ENCODE results near the gene BIRC7.

The BIRC7 gene

GRCh38 chr20:63283397-63284082 lies 47.8 kb downstream of the BIRC7 start:
- H2BK5ac ChIP-seq (ENCODE audit: low read length), result no peak overlapping the region
- H3K27ac ChIP-seq (ENCODE audit: low read depth, low read length), result no peak overlapping the region
- no peak overlapping the region for H3K18ac ChIP-seq (ENCODE audit: low read length)
- no CpG with 5 or more reads among the region's 33 CpGs for WGBS (ENCODE audit: extremely low coverage, insufficient coverage, low lambda C conversion rate)
- no peak overlapping the region for H3K4me2 ChIP-seq (ENCODE audit: low read length)
- H2BK15ac ChIP-seq (replicated peaks; ENCODE audit: low read depth), result no peak overlapping the region
- H3K56ac ChIP-seq (ENCODE audit: low read length), result no peak overlapping the region
- no peak overlapping the region for H2AK5ac ChIP-seq (ENCODE audit: low read length)
- H3K23ac ChIP-seq (ENCODE audit: low read length), result no peak overlapping the region
- no peaks in the 10 kb centered on the region for H3K79me1 ChIP-seq (ENCODE audit: low read length)
- H3K36me3 ChIP-seq (ENCODE audit: control insufficient read depth, insufficient read depth, low read length), result peaks cover 13% of the 10 kb centered on the region
- no peaks in the 10 kb centered on the region for H3K27me3 ChIP-seq (ENCODE audit: insufficient read depth, low read length, poor library complexity)
- no peak overlapping the region for H4K5ac ChIP-seq (ENCODE audit: low read length)
- H3K4me1 ChIP-seq (ENCODE audit: control insufficient read depth, low read depth, low read length), result no peaks in the 10 kb centered on the region
- H4K8ac ChIP-seq (ENCODE audit: low read depth, low read length), result no peak overlapping the region
- DNase-seq, result no peak
- H3K9ac ChIP-seq (ENCODE audit: low read length), result no peak overlapping the region
- no peaks in the 10 kb centered on the region for H3K79me2 ChIP-seq (ENCODE audit: control insufficient read depth, insufficient read depth, low read length)
- no peak overlapping the region for H3K4me3 ChIP-seq (ENCODE audit: low read length)
- H3K4ac ChIP-seq (ENCODE audit: low read depth, low read length), result no peak overlapping the region
- H2BK120ac ChIP-seq (ENCODE audit: low read depth, low read length), result no peak overlapping the region

- Histone ChIP-seq H4K5ac (ENCODE audit: low read length) (no peak overlapping the region), H3K4ac (ENCODE audit: low read depth, low read length) (no peak overlapping the region), H2BK120ac (ENCODE audit: low read depth, low read length) (no peak overlapping the region), H2BK5ac (ENCODE audit: low read length) (no peak overlapping the region), H3K27ac (ENCODE audit: low read depth, low read length) (no peak overlapping the region), H2AK5ac (ENCODE audit: low read length) (no peak overlapping the region), H2BK15ac (replicated peaks; ENCODE audit: low read depth) (no peak overlapping the region), H3K23ac (ENCODE audit: low read length) (no peak overlapping the region), H3K4me2 (ENCODE audit: low read length) (no peak overlapping the region), H3K27me3 (ENCODE audit: insufficient read depth, low read length, poor library complexity) (no peaks in the 10 kb centered on the region), H3K36me3 (ENCODE audit: control insufficient read depth, insufficient read depth, low read length) (peaks cover 13% of the 10 kb centered on the region), H3K56ac (ENCODE audit: low read length) (no peak overlapping the region), H3K4me3 (ENCODE audit: low read length) (no peak overlapping the region), H3K79me2 (ENCODE audit: control insufficient read depth, insufficient read depth, low read length) (no peaks in the 10 kb centered on the region), H3K9ac (ENCODE audit: low read length) (no peak overlapping the region), H3K79me1 (ENCODE audit: low read length) (no peaks in the 10 kb centered on the region), H3K18ac (ENCODE audit: low read length) (no peak overlapping the region), H4K8ac (ENCODE audit: low read depth, low read length) (no peak overlapping the region), H3K4me1 (ENCODE audit: control insufficient read depth, low read depth, low read length) (no peaks in the 10 kb centered on the region)
- no CpG with 5 or more reads among the region's 14 CpGs for WGBS (ENCODE audit: extremely low coverage, insufficient coverage, low lambda C conversion rate)
- no peak for DNase-seq
Observed at GRCh38 chr20:63284083-63284440, 48.4 kb downstream of the BIRC7 start.

DNA sequence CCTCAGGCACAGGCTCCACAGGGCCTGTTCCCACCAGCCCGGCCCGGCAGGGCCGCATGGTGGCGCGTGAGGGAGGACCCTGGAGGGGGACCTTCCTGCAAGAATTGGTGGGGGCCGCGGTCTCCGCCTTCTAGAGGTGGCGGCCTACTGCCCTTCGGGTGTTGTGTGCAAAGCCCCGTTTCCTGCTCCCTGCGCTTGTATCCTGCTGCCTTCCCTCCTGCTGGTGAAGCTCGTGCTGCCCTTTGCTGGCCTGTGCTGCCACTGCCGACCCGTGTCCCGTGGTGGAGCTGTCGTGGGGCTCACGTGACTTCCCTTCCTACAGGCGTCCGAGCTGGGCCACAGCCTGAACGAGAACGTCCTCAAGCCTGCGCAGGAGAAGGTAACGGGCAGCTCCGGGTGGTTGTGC lies 48.8 kb downstream of the BIRC7 start:
- no peak overlapping the region for H3K4me2 ChIP-seq (ENCODE audit: low read length)
- no peak overlapping the region for H4K8ac ChIP-seq (ENCODE audit: low read depth, low read length)
- H2BK120ac ChIP-seq (ENCODE audit: low read depth, low read length), result no peak overlapping the region
- H3K56ac ChIP-seq (ENCODE audit: low read length), result no peak overlapping the region
- peaks cover 13% of the 10 kb centered on the region for H3K36me3 ChIP-seq (ENCODE audit: control insufficient read depth, insufficient read depth, low read length)
- no peak overlapping the region for H3K23ac ChIP-seq (ENCODE audit: low read length)
- no peak overlapping the region for H3K4me3 ChIP-seq (ENCODE audit: low read length)
- WGBS (ENCODE audit: extremely low coverage, insufficient coverage, low lambda C conversion rate), result no CpG with 5 or more reads among the region's 25 CpGs
- no peaks in the 10 kb centered on the region for H3K79me1 ChIP-seq (ENCODE audit: low read length)
- no peak overlapping the region for H4K5ac ChIP-seq (ENCODE audit: low read length)
- H2AK5ac ChIP-seq (ENCODE audit: low read length), result no peak overlapping the region
- H3K4ac ChIP-seq (ENCODE audit: low read depth, low read length), result no peak overlapping the region
- no peak for DNase-seq
- H3K18ac ChIP-seq (ENCODE audit: low read length), result no peak overlapping the region
- no peak overlapping the region for H2BK15ac ChIP-seq (replicated peaks; ENCODE audit: low read depth)
- H3K9ac ChIP-seq (ENCODE audit: low read length), result no peak overlapping the region
- no peak overlapping the region for H2BK5ac ChIP-seq (ENCODE audit: low read length)
- H3K27me3 ChIP-seq (ENCODE audit: insufficient read depth, low read length, poor library complexity), result no peaks in the 10 kb centered on the region
- H3K27ac ChIP-seq (ENCODE audit: low read depth, low read length), result no peak overlapping the region
- no peaks in the 10 kb centered on the region for H3K4me1 ChIP-seq (ENCODE audit: control insufficient read depth, low read depth, low read length)
- no peaks in the 10 kb centered on the region for H3K79me2 ChIP-seq (ENCODE audit: control insufficient read depth, insufficient read depth, low read length)

GRCh38 chr20:63284981-63285524 lies 49.3 kb downstream of the BIRC7 start:
- no peak overlapping the region for H3K4me3 ChIP-seq (ENCODE audit: low read length)

GRCh38 chr20:63285636-63286615 lies 50.2 kb downstream of the BIRC7 start:
- Histone ChIP-seq H3K36me3 (ENCODE audit: control insufficient read depth, insufficient read depth, low read length) (peaks cover 13% of the 10 kb centered on the region), H3K23ac (ENCODE audit: low read length) (no peak overlapping the region), H3K56ac (ENCODE audit: low read length) (no peak overlapping the region), H3K4me1 (ENCODE audit: control insufficient read depth, low read depth, low read length) (no peaks in the 10 kb centered on the region), H2BK15ac (replicated peaks; ENCODE audit: low read depth) (no peak overlapping the region), H3K9ac (ENCODE audit: low read length) (no peak overlapping the region), H2BK120ac (ENCODE audit: low read depth, low read length) (no peak overlapping the region), H3K4ac (ENCODE audit: low read depth, low read length) (no peak overlapping the region), H3K79me1 (ENCODE audit: low read length) (no peaks in the 10 kb centered on the region), H3K27me3 (ENCODE audit: insufficient read depth, low read length, poor library complexity) (no peaks in the 10 kb centered on the region), H3K4me2 (ENCODE audit: low read length) (no peak overlapping the region), H4K5ac (ENCODE audit: low read length) (no peak overlapping the region), H3K79me2 (ENCODE audit: control insufficient read depth, insufficient read depth, low read length) (no peaks in the 10 kb centered on the region), H4K8ac (ENCODE audit: low read depth, low read length) (no peak overlapping the region), H3K27ac (ENCODE audit: low read depth, low read length) (no peak overlapping the region), H3K18ac (ENCODE audit: low read length) (no peak overlapping the region), H2AK5ac (ENCODE audit: low read length) (no peak overlapping the region), H2BK5ac (ENCODE audit: low read length) (no peak overlapping the region), H3K4me3 (ENCODE audit: low read length) (no peak overlapping the region)
- DNase-seq, result no peak
- WGBS (ENCODE audit: extremely low coverage, insufficient coverage, low lambda C conversion rate), result no CpG with 5 or more reads among the region's 44 CpGs

More at GRCh38 chr20:63284981-63285524, 49.3 kb downstream of the BIRC7 start:
- H3K23ac ChIP-seq (ENCODE audit: low read length), result no peak overlapping the region
- H2BK5ac ChIP-seq (ENCODE audit: low read length), result no peak overlapping the region
- no peak overlapping the region for H3K4me2 ChIP-seq (ENCODE audit: low read length)
- H3K9ac ChIP-seq (ENCODE audit: low read length), result no peak overlapping the region
- no peak overlapping the region for H2BK120ac ChIP-seq (ENCODE audit: low read depth, low read length)
- no peak overlapping the region for H2BK15ac ChIP-seq (replicated peaks; ENCODE audit: low read depth)
- H4K5ac ChIP-seq (ENCODE audit: low read length), result no peak overlapping the region
- H3K79me2 ChIP-seq (ENCODE audit: control insufficient read depth, insufficient read depth, low read length), result no peaks in the 10 kb centered on the region
- H3K4me1 ChIP-seq (ENCODE audit: control insufficient read depth, low read depth, low read length), result no peaks in the 10 kb centered on the region
- peaks cover 13% of the 10 kb centered on the region for H3K36me3 ChIP-seq (ENCODE audit: control insufficient read depth, insufficient read depth, low read length)
- H3K56ac ChIP-seq (ENCODE audit: low read length), result no peak overlapping the region
- H3K27ac ChIP-seq (ENCODE audit: low read depth, low read length), result no peak overlapping the region
- no peak overlapping the region for H2AK5ac ChIP-seq (ENCODE audit: low read length)
- H3K79me1 ChIP-seq (ENCODE audit: low read length), result no peaks in the 10 kb centered on the region
- no CpG with 5 or more reads among the region's 13 CpGs for WGBS (ENCODE audit: extremely low coverage, insufficient coverage, low lambda C conversion rate)
- no peaks in the 10 kb centered on the region for H3K27me3 ChIP-seq (ENCODE audit: insufficient read depth, low read length, poor library complexity)
- H4K8ac ChIP-seq (ENCODE audit: low read depth, low read length), result no peak overlapping the region
- DNase-seq, result no peak
- H3K4ac ChIP-seq (ENCODE audit: low read depth, low read length), result no peak overlapping the region
- H3K18ac ChIP-seq (ENCODE audit: low read length), result no peak overlapping the region
